H1 (cell line): ENCODE measurements around the gene ATP11A. TPM values are rescaled to one million over a fixed set of nuclear protein-coding genes. Genes with fewer than 3 reads are reported as not detected.
A peak's percentile ranks its signal among the peaks of the same experiment; 100 is the strongest.
"Not testable (repeated sequence)": the region's sequence is repeated elsewhere in the genome, so short reads cannot be mapped to it uniquely, and the experiment has no call there.

ENCODE experiments used
- CTCF ChIA-PET: fragments of 300-600 bp; sonication (Branson Sonifier 250); formaldehyde crosslinking; loops from one replicate; lab custom pipeline; 2021; ENCODE audit not compliant: partially characterized antibody; lab: Charles Lee
- POLR2A ChIA-PET: fragments of 300-600 bp; sonication (Branson Sonifier 250); formaldehyde crosslinking; loops from one replicate; lab custom pipeline; 2021; ENCODE audit warnings: inconsistent platforms; ENCODE audit not compliant: partially characterized antibody; lab: Charles Lee
- DNase-seq, 2 experiments: peaks; one replicate each; pipeline versions ENCODE4 v3.0.0 to v3.0.0-alpha.2; 2010 to 2022; ENCODE audit warnings: low spot score in 2 of 2, low read depth in 1 of 2, mixed read lengths in 1 of 2
- FAIRE-seq: peaks from 2 replicates; lab custom pipeline; 2011; peaks lifted over from hg19 to GRCh38; lab: Jason Lieb, UNC
- H2AFZ ChIP-seq: 2 replicates; pipeline ENCODE4 v1.8.1; 2012; ENCODE audit warnings: low read length, inconsistent platforms
- H2AK5ac ChIP-seq: 2 replicates; pipeline ENCODE4 v1.6.1; 2013; ENCODE audit warnings: low read depth, low read length
- H2BK120ac ChIP-seq: replicated peaks from 2 replicates; pipeline ENCODE3; 2013; ENCODE audit warnings: low read depth, low read length, inconsistent platforms
- H2BK12ac ChIP-seq: 2 replicates; pipeline ENCODE4 v1.6.1; 2013; ENCODE audit warnings: low read depth, low read length
- H2BK15ac ChIP-seq: 2 replicates; pipeline ENCODE4 v1.6.1; 2013; ENCODE audit warnings: low read length
- H2BK20ac ChIP-seq: 2 replicates; pipeline ENCODE4 v1.6.1; 2013; ENCODE audit warnings: low read length
- H2BK5ac ChIP-seq: 2 replicates; pipeline ENCODE4 v1.6.1; 2013; ENCODE audit warnings: low read depth, low read length
- H3K14ac ChIP-seq: 2 replicates; pipeline ENCODE4 v1.6.1; 2013; ENCODE audit warnings: inconsistent platforms; ENCODE audit not compliant: insufficient read length
- H3K18ac ChIP-seq: 2 replicates; pipeline ENCODE4 v1.6.1; 2013; ENCODE audit warnings: low read length; ENCODE audit errors: extremely low read depth
- H3K23ac ChIP-seq: 2 replicates; pipeline ENCODE4 v1.6.1; 2013; ENCODE audit warnings: inconsistent platforms; ENCODE audit not compliant: insufficient read length
- H3K23me2 ChIP-seq: 2 replicates; pipeline ENCODE4 v1.6.1; 2013; ENCODE audit warnings: low read depth, low read length
- H3K27ac ChIP-seq: 2 replicates; pipeline ENCODE4 v1.6.1; 2011; ENCODE audit warnings: low read depth, low read length, inconsistent platforms
- H3K27me3 ChIP-seq, 4 experiments: replicated peaks in 1 of 4; 1 replicate in 1 of 4; 2 replicates in 3 of 4; pipeline versions ENCODE4 v1.6.1 to v1.8.1; 2011 to 2013; ENCODE audit warnings: low read length in 3 of 4, mild to moderate bottlenecking in 3 of 4, inconsistent platforms in 2 of 4, mixed read lengths in 2 of 4, moderate library complexity in 1 of 4; ENCODE audit not compliant: control insufficient read depth in 3 of 4, insufficient read depth in 3 of 4; ENCODE audit errors: extremely low read depth in 1 of 4
- H3K36me3 ChIP-seq, 4 experiments: 2 replicates each; pipeline versions ENCODE4 v1.6.1 to v1.8.1; 2011 to 2013; ENCODE audit warnings: mild to moderate bottlenecking in 4 of 4, low read length in 3 of 4, moderate library complexity in 2 of 4, control low read depth in 1 of 4, inconsistent platforms in 1 of 4; ENCODE audit not compliant: insufficient read depth in 4 of 4, control insufficient read depth in 2 of 4
- H3K4ac ChIP-seq: replicated peaks from 2 replicates; pipeline ENCODE3; 2013; ENCODE audit warnings: low read length, low read depth, mixed read lengths, inconsistent platforms; ENCODE audit not compliant: insufficient read length
- H3K4me1 ChIP-seq, 4 experiments: replicated peaks in 1 of 4; 1 replicate in 1 of 4; 2 replicates in 3 of 4; pipeline versions ENCODE4 v1.6.1 to v1.8.1; 2011 to 2013; ENCODE audit warnings: low read length in 3 of 4, inconsistent platforms in 2 of 4, mixed read lengths in 1 of 4; ENCODE audit not compliant: insufficient read depth in 4 of 4, control insufficient read depth in 3 of 4
- H3K4me2 ChIP-seq, 2 experiments: 2 replicates each; pipeline versions ENCODE4 v1.6.1 to v1.8.1; 2011 to 2013; ENCODE audit warnings: low read depth in 2 of 2, low read length in 2 of 2, control low read depth in 1 of 2, inconsistent platforms in 1 of 2, mild to moderate bottlenecking in 1 of 2; ENCODE audit not compliant: insufficient read depth in 1 of 2
- H3K4me3 ChIP-seq, 4 experiments: fragments of 200-600, 300-600 bp in 1 of 4; sonication (generic), shearing (Covaris generic), sonication (Bioruptor Twin) in 1 of 4; 2 replicates each; pipeline versions ENCODE4 v1.5.1 to v1.8.1; 2011 to 2016; ENCODE audit warnings: low read length in 4 of 4, low read depth in 3 of 4, control low read depth in 2 of 4, inconsistent platforms in 2 of 4, mild to moderate bottlenecking in 2 of 4, mixed read lengths in 1 of 4, moderate library complexity in 1 of 4; ENCODE audit not compliant: insufficient read depth in 2 of 4; ENCODE audit errors: extremely low read depth in 1 of 4
- H3K56ac ChIP-seq: replicated peaks from 2 replicates; pipeline ENCODE3; 2013; ENCODE audit warnings: low read depth, mild to moderate bottlenecking, mixed read lengths, low read length, inconsistent platforms; ENCODE audit not compliant: insufficient read length
- H3K79me1 ChIP-seq: 2 replicates; pipeline ENCODE4 v1.6.1; 2013; ENCODE audit warnings: low read depth, low read length, control low read depth
- H3K79me2 ChIP-seq, 2 experiments: 2 replicates each; pipeline versions ENCODE4 v1.6.1 to v1.8.1; 2012 to 2013; ENCODE audit warnings: low read length in 2 of 2, mild to moderate bottlenecking in 2 of 2, inconsistent platforms in 1 of 2; ENCODE audit not compliant: insufficient read depth in 2 of 2, control insufficient read depth in 1 of 2
- H3K9ac ChIP-seq, 4 experiments: replicated peaks in 1 of 4; 1 replicate in 1 of 4; 2 replicates in 3 of 4; pipeline versions ENCODE4 v1.6.1 to v1.8.1; 2011 to 2013; ENCODE audit warnings: low read depth in 3 of 4, low read length in 3 of 4, control low read depth in 2 of 4, mild to moderate bottlenecking in 2 of 4, moderate library complexity in 2 of 4, inconsistent platforms in 1 of 4; ENCODE audit errors: extremely low read depth in 1 of 4
- H3K9me3 ChIP-seq, 2 experiments: 2 replicates each; pipeline versions ENCODE4 v1.6.1 to v1.8.1; 2012 to 2013; ENCODE audit warnings: mild to moderate bottlenecking in 2 of 2, moderate library complexity in 2 of 2, control low read depth in 1 of 2, inconsistent platforms in 1 of 2, low read depth in 1 of 2, low read length in 1 of 2, mixed read lengths in 1 of 2; ENCODE audit not compliant: insufficient read depth in 2 of 2
- H4K20me1 ChIP-seq, 2 experiments: replicated peaks in 1 of 2; 2 replicates each; pipeline versions ENCODE3 to v1.8.1; 2011 to 2013; ENCODE audit warnings: inconsistent platforms in 2 of 2, low read length in 2 of 2, mild to moderate bottlenecking in 1 of 2; ENCODE audit not compliant: insufficient read depth in 2 of 2, control insufficient read depth in 1 of 2
- H4K5ac ChIP-seq: 2 replicates; pipeline ENCODE4 v1.6.1; 2013; ENCODE audit warnings: low read length, low read depth, mixed read lengths, inconsistent platforms; ENCODE audit not compliant: insufficient read length
- H4K8ac ChIP-seq: 2 replicates; pipeline ENCODE4 v1.8.0; 2013; ENCODE audit warnings: mild to moderate bottlenecking, moderate library complexity, low read length, inconsistent platforms; ENCODE audit not compliant: insufficient read depth; ENCODE audit errors: extremely low read depth
- H4K91ac ChIP-seq: replicated peaks from 2 replicates; pipeline ENCODE3; 2013; ENCODE audit warnings: low read length, mixed read lengths, inconsistent platforms; ENCODE audit not compliant: insufficient read length
- BACH1 ChIP-seq: IDR thresholded peaks from 2 replicates; pipeline ENCODE4 v1.6.1; 2012; ENCODE audit warnings: low read length, improper control_type of control experiment
- WGBS, 2 experiments: shearing (Covaris generic) in 1 of 2; methylation state at CpG; one replicate each; pipeline versions ENCODE4 v1.1.6 to v1.1.7; 2013 to 2015; ENCODE audit warnings: low lambda C conversion rate in 2 of 2, mixed read lengths in 2 of 2, inconsistent platforms in 1 of 2, low coverage in 1 of 2, missing lambda C conversion rate in 1 of 2; ENCODE audit not compliant: insufficient replicate concordance in 2 of 2, insufficient coverage in 1 of 2, insufficient read length in 1 of 2; ENCODE audit errors: extremely low coverage in 1 of 2, missing lambda C conversion rate in 1 of 2; 5-methylcytosine and 5-hydroxymethylcytosine counted together
- polyA plus RNA-seq, 7 experiments: library from polyadenylated mRNA; depleted of rRNA in 3 of 7; stranded (reverse) in 5 of 7; unstranded in 2 of 7; fragments of >200 nt in 5 of 7; fragments of 200-250 nt in 2 of 7; gene quantifications; 1 replicate in 5 of 7; 2 replicates in 1 of 7; 4 replicates in 1 of 7; pipeline versions ENCODE4 v1.2.1 to v1.2.3, GENCODE V29; 2011 to 2013; ENCODE audit warnings: missing spikeins in 2 of 7, mixed read lengths in 2 of 7
- total RNA-seq: library from RNA; stranded (reverse); fragmentation: NEBNext Ultra II Directional; extraction: Animal tissue kit (Norgen Biotek cat#: 25700); gene quantifications from 2 replicates; pipeline ENCODE4 v1.2.1, GENCODE V29; 2021

The ATP11A gene
- total and polyA plus RNA-seq, 2 of the 8 experiments (the other 6 are each of a cell fraction or from before 2014, with no cell fraction given) = 28.8 to 72.9 TPM

DNA sequence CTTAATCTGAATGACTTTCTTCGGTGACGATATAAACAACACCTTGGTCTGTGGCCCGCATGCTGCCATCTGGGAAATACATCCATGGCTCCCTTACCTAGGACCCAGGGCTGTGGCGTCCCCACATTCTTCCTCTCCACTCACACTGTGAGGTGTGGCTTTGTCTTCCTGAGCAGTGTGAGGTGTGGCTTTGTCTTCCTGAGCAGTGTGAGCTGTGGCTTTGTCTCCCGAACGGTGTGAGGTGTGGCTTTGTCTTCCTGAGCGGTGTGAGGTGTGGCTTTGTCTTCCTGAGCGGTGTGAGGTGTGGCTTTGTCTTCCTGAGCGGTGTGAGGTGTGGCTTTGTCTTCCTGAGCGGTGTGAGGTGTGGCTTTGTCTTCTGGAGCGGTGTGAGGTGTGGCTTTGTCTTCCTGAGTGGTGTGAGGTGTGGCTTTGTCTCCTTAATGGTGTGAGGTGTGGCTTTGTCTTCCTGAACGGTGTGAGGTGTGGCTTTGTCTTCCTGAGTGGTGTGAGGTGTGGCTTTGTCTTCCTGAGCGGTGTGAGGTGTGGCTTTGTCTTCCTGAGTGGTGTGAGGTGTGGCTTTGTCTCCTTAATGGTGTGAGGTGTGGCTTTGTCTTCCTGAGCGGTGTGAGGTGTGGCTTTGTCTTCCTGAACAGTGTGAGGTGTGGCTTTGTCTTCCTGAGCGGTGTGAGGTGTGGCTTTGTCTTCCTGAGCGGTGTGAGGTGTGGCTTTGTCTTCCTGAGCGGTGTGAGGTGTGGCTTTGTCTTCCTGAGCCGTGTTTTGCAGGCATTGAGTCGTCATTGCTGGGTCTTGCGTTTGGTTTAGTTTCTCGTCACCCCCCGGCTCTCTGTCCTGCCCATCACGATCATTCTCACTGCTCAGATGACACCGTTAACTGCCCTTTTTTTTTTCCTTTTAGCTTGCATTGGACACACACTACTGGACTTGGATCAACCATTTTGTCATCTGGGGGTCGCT lies 183.1 kb downstream of the ATP11A start:
- Histone ChIP-seq H2BK5ac (peak overlapping the region; percentile 15; the same call in 1 of the 2 replicates), H3K56ac (peak overlapping the region; percentile 83), H3K9me3 (peaks cover 0 to 12% of the 10 kb centered on the region in 2 experiments; a peak in 3 of 4 replicates), H3K27ac (peak overlapping the region; percentile 22; the same call in 1 of the 2 replicates), H2BK12ac (peak overlapping the region; percentile 70)
- DNase-seq, H3K27me3 ChIP-seq, H3K18ac ChIP-seq, H3K9ac ChIP-seq, H3K23me2 ChIP-seq, H2BK20ac ChIP-seq, H3K79me1 ChIP-seq: not testable (repeated sequence)
- CTCF ChIA-PET = interaction anchor here (0.6 to 2.3 kb wide), 20 partner anchors 13 to 318 kb away, joined by 3 to 31 read pairs (median 4); no protein-coding TSS in a partner anchor
- TF ChIP-seq BACH1 = 0 out of 2 replicates have a peak, but pooled peaks have one; percentile 21
- TF ChIP-seq, all 59 proteins: peak for 1; not testable (repeated sequence) for 58
- not testable (repeated sequence) for H3K4me3 ChIP-seq, H3K23ac ChIP-seq, H2BK120ac ChIP-seq, H4K5ac ChIP-seq, H4K8ac ChIP-seq, H3K79me2 ChIP-seq, H3K4me1 ChIP-seq, H3K4me2 ChIP-seq, H3K14ac ChIP-seq, H2AFZ ChIP-seq, H4K91ac ChIP-seq, H4K20me1 ChIP-seq, H3K4ac ChIP-seq, H3K36me3 ChIP-seq
- H2BK15ac ChIP-seq = 0 out of 2 replicates have a peak overlapping the region, but pooled peaks have one; percentile 78
- WGBS, 2 experiments = 77% methylated on average over 25 of the region's 25 CpGs; no CpG with 5 or more reads in 1 of the 2 experiments
- FAIRE-seq = peak; percentile 95
- POLR2A ChIA-PET = interaction anchor here (1.0 kb wide), 1 partner anchor 24 kb away, joined by 3 read pairs; no protein-coding TSS in a partner anchor
- peak overlapping the region; percentile 20 for H2AK5ac ChIP-seq
